GM19099 (cell line): ENCODE results near the gene ESRRB.

Experiments used
- POLR2A ChIP-seq: IDR thresholded peaks from 3 replicates; pipeline ENCODE4 v1.6.1; 2011; ENCODE audit warnings: low read depth; ENCODE audit not compliant: insufficient read length; ENCODE audit errors: extremely low read depth

The ESRRB gene

DNA sequence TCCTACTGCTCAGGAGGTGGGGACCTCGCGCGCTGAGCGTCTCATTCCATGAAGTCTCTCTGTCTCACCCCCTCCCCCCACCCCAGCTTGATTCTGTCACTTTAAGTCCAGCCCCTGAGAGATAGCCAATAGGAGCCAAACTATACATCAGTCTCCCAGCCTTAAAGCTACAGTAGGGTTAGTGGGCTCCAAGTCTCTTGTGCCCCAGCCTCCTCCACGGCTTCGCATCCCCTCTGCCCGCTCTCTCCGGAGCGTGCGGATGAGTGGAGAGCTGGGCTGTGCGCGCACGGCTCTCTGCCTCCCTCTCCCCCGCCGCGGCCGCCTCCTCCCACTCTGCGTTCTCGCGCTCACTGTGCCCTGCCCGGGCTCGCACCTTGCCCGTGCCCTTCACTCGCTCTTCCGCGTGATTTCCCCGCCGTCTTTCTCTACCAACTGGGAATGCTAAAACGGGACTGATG lies at the start of gene ESRRB:
Gene ESRRB (plus strand): TSS at position 191 of the 458 bp plus-strand sequence. CDS start 265 bp downstream, at position 456.
- no peak for TF ChIP-seq POLR2A

- no peak for TF ChIP-seq POLR2A
Measured at GRCh38 chr14:76326918-76327689, 48.8 kb upstream of the ESRRB start.

DNA sequence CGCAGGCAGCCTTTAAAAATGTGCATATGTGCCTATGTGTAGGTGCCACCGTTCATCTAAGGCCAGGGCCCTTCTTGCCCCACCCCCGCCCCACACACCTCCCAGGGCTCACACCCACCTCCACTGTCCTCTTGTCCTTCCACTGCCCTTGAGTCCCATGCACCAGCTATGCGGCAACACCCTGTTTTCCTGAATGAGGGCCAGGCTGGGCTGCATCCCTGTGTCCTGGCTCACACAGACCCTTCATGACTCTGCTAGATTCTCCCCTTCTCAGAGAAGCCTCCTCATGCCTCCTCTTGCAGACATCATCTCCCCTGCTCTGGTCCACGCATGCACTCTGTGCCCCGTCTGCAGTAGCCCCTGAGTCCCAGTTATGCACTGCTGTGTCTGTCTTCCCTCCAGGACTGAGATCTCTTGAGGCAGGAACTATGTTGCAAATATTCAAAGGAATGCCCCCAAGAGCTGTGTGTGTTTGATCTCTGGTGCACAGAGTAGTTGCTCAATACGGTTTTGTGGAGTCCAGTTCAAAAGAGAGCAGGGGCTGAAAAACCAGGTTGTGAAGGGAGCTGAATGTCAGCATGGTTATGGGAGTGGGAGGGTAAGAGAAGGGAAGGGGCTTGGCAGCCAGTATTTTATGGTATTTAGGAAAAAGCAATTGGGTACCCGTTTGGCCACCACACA lies 47.3 kb upstream of the ESRRB start:
- no peak for TF ChIP-seq POLR2A

- no peak for TF ChIP-seq POLR2A
Measured at GRCh38 chr14:76329154-76329928, 46.6 kb upstream of the ESRRB start.

DNA sequence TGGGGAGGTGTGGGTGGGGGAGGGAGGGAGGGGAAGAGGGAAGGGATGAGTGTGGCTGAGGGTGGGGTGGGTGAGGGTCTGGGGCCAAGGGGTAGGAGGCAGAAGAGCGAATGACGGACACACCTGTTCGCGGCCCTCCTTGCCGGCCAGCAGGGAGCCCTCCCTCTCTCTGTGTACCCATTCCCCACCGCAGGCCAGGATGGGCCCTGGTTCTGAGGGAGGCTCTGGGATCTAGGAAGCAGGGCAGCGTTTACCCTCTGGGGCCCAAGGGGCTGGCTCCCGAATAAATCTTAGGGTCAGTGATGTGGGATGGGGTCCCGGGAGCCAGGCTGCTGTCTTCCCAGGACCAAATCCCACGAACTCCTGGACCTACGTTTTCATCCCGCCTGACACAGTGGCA lies 46.0 kb upstream of the ESRRB start:
- TF ChIP-seq POLR2A, result no peak

GRCh38 chr14:76330411-76331327 lies 45.3 kb upstream of the ESRRB start:
- no peak for TF ChIP-seq POLR2A

- no peak for TF ChIP-seq POLR2A
Measured at GRCh38 chr14:76331328-76332011, 44.5 kb upstream of the ESRRB start.

DNA sequence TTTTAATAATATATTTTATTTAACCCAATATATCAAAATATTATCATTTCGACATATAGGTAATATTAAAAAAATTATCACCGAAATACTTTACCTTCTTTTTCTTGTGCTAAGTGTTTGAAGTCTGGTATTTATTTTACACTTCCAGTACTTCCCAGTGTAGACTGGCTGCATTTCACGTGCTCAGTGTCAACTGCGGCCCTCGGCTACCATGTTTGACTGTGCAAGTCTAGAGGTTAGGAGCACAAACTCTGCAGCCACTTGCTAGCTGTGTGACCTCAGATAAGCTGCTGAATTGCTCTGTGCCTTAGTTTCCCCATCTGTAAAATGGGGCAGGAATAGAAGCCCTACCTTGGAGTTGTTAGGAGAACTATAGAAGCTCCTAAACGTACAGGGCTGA lies 42.3 kb upstream of the ESRRB start:
- TF ChIP-seq POLR2A, result no peak

- no peak for TF ChIP-seq POLR2A
Measured at GRCh38 chr14:76334316-76334715, 41.6 kb upstream of the ESRRB start.

GRCh38 chr14:76336876-76337275 lies 39.1 kb upstream of the ESRRB start:
- TF ChIP-seq POLR2A, result no peak

DNA sequence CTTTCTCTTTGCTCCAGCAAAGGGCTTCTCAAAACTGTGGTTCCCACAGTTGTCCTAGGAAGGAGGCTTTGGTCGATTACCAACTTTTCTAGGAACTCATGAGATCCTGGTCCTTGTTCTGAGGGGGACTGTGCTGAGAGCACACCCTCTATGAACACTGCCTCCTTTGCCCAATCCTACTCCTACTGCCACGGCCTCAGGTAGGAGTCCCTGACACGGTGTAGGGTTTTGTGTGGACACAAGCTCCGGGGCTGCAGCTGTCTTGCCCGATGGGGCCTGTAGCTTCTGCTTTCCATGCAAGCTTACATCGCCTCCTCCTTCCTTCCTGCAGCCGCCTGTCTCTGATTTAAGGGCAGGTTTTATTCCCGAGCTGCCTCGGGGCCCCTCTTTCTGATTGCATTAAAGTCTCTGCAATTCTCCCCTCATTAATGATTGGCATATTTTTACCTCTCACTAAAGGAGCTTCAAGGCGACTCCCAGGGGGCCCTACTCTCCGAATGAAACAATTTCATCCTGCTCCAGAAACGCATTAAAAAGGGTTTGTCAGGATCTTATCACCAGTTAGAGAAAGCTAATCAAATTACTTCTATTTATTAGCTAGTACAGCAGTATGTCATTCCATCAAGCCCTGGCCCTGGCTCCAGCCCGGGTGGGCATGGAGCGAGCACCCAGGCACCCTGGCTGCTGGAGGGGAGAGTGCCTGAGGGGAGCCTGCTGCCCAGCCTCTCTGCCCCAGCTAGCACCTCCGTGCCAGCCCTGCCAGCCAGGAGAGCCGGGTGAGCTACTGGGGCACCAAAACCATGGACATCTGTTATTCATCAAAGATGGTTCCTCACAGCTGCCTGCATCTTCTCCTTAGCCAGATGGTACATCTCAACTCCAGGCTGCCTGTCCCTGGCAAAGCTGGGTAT lies 38.0 kb upstream of the ESRRB start:
- TF ChIP-seq POLR2A, result no peak

DNA sequence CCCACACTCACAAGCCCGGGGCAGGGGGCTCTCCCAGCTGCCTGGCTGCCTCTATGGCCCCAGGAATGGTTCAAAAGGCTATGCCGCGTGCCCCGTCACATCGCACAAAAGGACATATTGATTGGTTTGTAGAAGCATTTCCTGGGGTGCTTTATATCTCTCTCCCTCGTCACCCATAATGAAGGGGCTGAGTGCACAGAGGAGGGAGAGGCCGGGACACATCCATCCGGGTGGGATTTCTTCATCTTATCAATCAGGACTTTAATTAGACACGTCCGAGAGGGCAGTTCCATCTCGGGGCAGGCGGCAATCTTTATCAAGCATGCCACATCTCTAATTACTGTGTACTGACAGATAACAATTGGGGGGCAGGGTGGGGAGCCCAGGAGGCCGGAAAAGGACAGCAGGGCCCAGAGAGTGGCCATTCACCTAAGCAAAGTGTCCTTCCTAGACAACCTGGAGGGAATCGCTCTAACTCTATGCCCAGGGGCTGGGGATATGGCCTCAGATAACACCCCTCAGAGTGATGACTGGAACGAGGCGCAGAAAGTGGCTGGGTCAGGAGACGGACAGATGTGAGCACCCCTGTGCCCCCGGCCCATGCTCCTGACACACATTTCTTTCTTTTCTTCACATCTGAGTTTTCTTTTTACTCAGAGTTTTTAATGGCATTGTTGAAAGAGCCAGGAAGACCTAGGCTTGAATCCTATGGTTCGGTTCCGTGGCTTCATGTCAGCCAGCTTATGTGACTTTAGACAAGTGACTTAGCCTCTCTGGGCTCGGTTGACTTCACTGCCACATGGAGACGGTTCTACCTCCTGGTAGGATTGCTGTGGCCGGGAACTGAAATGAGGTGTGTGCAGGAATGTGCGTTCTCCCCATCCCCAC lies 36.0 kb upstream of the ESRRB start:
- no peak for TF ChIP-seq POLR2A
